C4-2B (cell line): ENCODE data around the gene TEX12.
"Not testable (repeated sequence)": the region's sequence is repeated elsewhere in the genome, so short reads cannot be mapped to it uniquely, and the experiment has no call there.

ENCODE experiments used
- ZFX ChIP-seq: fragments of 450-650 bp; IDR thresholded peaks from 2 replicates; pipeline ENCODE4 v1.6.1; 2017
- TF ChIP-seq, protein P1 (sequence below): fragments of 450-650 bp; conservative IDR thresholded peaks from 2 replicates; pipeline ENCODE4 v1.5.1; 2017; ENCODE audit warnings: mild to moderate bottlenecking

DNA sequence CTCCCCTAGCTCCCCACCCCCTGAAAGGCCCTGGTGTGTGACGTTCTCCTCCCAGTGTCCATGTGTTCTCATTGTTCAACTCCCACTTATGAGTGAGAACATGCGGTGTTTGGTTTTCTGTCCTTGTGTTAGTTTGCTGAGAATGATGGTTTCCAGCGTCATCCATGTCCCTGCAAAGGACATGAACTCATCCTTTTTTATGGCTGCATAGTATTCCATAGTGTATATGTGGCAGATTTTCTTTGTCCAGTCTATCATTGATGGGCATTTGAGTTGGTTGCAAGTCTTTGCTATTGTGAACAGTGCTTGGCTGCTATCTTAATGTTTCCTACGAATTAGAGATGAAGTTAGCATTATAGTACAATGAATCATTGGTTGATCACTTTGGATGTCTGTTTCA lies 31.9 kb downstream of the TEX12 start:
- TF ChIP-seq, protein P1, sequence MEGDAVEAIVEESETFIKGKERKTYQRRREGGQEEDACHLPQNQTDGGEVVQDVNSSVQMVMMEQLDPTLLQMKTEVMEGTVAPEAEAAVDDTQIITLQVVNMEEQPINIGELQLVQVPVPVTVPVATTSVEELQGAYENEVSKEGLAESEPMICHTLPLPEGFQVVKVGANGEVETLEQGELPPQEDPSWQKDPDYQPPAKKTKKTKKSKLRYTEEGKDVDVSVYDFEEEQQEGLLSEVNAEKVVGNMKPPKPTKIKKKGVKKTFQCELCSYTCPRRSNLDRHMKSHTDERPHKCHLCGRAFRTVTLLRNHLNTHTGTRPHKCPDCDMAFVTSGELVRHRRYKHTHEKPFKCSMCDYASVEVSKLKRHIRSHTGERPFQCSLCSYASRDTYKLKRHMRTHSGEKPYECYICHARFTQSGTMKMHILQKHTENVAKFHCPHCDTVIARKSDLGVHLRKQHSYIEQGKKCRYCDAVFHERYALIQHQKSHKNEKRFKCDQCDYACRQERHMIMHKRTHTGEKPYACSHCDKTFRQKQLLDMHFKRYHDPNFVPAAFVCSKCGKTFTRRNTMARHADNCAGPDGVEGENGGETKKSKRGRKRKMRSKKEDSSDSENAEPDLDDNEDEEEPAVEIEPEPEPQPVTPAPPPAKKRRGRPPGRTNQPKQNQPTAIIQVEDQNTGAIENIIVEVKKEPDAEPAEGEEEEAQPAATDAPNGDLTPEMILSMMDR: not testable (repeated sequence)
- not testable (repeated sequence) for TF ChIP-seq ZFX
